ENCODE results near the gene APOM. TPM values are rescaled to one million over a fixed set of nuclear protein-coding genes. Genes with fewer than 3 reads are reported as not detected.

Gene APOM
- total RNA-seq, 1 donor from 2014 or later: 0.80 TPM

- no peak for DNase-seq (ENCODE audit: low read depth)
Observed at GRCh38 chr6:31631209-31631608, 24.5 kb upstream of the APOM start.

GRCh38 chr6:31631681-31632278, 23.9 kb upstream of the APOM start:
- no peak for DNase-seq (ENCODE audit: low read depth)

GRCh38 chr6:31632279-31632946, 23.3 kb upstream of the APOM start:
- DNase-seq (ENCODE audit: low read depth): no peak

- no peak for DNase-seq (ENCODE audit: low read depth)
Observed at GRCh38 chr6:31633447-31633846, 22.2 kb upstream of the APOM start.

- no peak for DNase-seq (ENCODE audit: low read depth)
Observed at GRCh38 chr6:31634131-31634530, 21.6 kb upstream of the APOM start.

GRCh38 chr6:31634969-31635575, 20.6 kb upstream of the APOM start:
- no peak for DNase-seq (ENCODE audit: low read depth)

GRCh38 chr6:31636698-31637596, 18.7 kb upstream of the APOM start:
- no peak for DNase-seq (ENCODE audit: low read depth)

- DNase-seq (ENCODE audit: low read depth): no peak
Observed at GRCh38 chr6:31639043-31639442, 16.7 kb upstream of the APOM start.

GRCh38 chr6:31639449-31639861, 16.2 kb upstream of the APOM start:
- no peak for DNase-seq (ENCODE audit: low read depth)

GRCh38 chr6:31640612-31641011, 15.1 kb upstream of the APOM start:
- DNase-seq (ENCODE audit: low read depth): no peak

- DNase-seq (ENCODE audit: low read depth): no peak
Observed at GRCh38 chr6:31641370-31641769, 14.3 kb upstream of the APOM start.

- DNase-seq (ENCODE audit: low read depth): no peak
Observed at GRCh38 chr6:31642798-31643570, 12.7 kb upstream of the APOM start.

GRCh38 chr6:31643818-31644454, 11.8 kb upstream of the APOM start:
- no peak for DNase-seq (ENCODE audit: low read depth)

- DNase-seq (ENCODE audit: low read depth): no peak
Observed at GRCh38 chr6:31645325-31645724, 10.4 kb upstream of the APOM start.

- peak; percentile 67 for DNase-seq (ENCODE audit: low read depth)
Observed at GRCh38 chr6:31651602-31652191, 4.0 kb upstream of the APOM start.

- DNase-seq (ENCODE audit: low read depth): peak; percentile 83
Observed at GRCh38 chr6:31652925-31653724, 2.6 kb upstream of the APOM start.

- no peak for DNase-seq (ENCODE audit: low read depth)
Observed at GRCh38 chr6:31654574-31655348, 933 bp upstream of the APOM start.

- DNase-seq (ENCODE audit: low read depth): no peak
Observed at GRCh38 chr6:31657406-31658157, 1.9 kb downstream of the APOM start.

All from renal cortical epithelial cell (primary cell).